Liver (tissue), 9 donors: ENCODE data around the gene IGFL4. TPM values are rescaled to one million over a fixed set of nuclear protein-coding genes. Genes with fewer than 3 reads are reported as not detected.

ENCODE experiments used
- DNase-seq: peaks from one replicate; pipeline ENCODE4 v3.0.0-alpha.2; 2017; ENCODE audit warnings: low spot score
- H3K27ac ChIP-seq, 2 donors: one replicate each; pipeline ENCODE4 v1.7.0; 2013; ENCODE audit warnings: inconsistent platforms in 2 of 2, low read length in 2 of 2, control low read depth in 1 of 2, low read depth in 1 of 2, mild to moderate bottlenecking in 1 of 2
- H3K27me3 ChIP-seq, 4 donors: one replicate each; pipeline versions ENCODE4 v1.6.1 to v1.7.0; 2013; ENCODE audit warnings: low read length in 3 of 4, inconsistent platforms in 1 of 4, mild to moderate bottlenecking in 1 of 4, moderate library complexity in 1 of 4; ENCODE audit not compliant: control insufficient read depth in 4 of 4, insufficient read depth in 4 of 4
- H3K36me3 ChIP-seq, 4 donors: one replicate each; pipeline versions ENCODE4 v1.6.1 to v1.7.0; 2013; ENCODE audit warnings: low read length in 3 of 4, mild to moderate bottlenecking in 3 of 4, low read depth in 1 of 4, moderate library complexity in 1 of 4; ENCODE audit not compliant: control insufficient read depth in 4 of 4, insufficient read depth in 3 of 4
- H3K4me1 ChIP-seq, 4 donors: one replicate each; pipeline versions ENCODE4 v1.6.1 to v1.7.0; 2013; ENCODE audit warnings: low read length in 3 of 4, mild to moderate bottlenecking in 3 of 4, moderate library complexity in 1 of 4; ENCODE audit not compliant: control insufficient read depth in 4 of 4, insufficient read depth in 4 of 4
- H3K4me3 ChIP-seq, 3 donors: one replicate each; pipeline versions ENCODE4 v1.6.1 to v1.7.0; 2013; ENCODE audit warnings: low read length in 3 of 3, control low read depth in 1 of 3, low read depth in 1 of 3, mild to moderate bottlenecking in 1 of 3
- H3K9ac ChIP-seq, 2 donors: one replicate each; pipeline ENCODE4 v1.7.0; 2013; ENCODE audit warnings: low read length in 2 of 2, mild to moderate bottlenecking in 2 of 2, moderate library complexity in 2 of 2, control low read depth in 1 of 2, low read depth in 1 of 2
- H3K9me3 ChIP-seq, 4 donors: one replicate each; pipeline versions ENCODE4 v1.6.1 to v1.7.0; 2013; ENCODE audit warnings: low read length in 3 of 4; ENCODE audit not compliant: control insufficient read depth in 4 of 4
- CTCF ChIP-seq: fragments of 150-350 bp; IDR thresholded peaks from 2 replicates; pipeline ENCODE4 v1.5.1; 2017; ENCODE audit warnings: improper control_type of control experiment, low read depth, low read length; ENCODE audit not compliant: missing input control
- EGR1 ChIP-seq, 2 donors: IDR thresholded peaks; 2 replicates each; pipeline ENCODE4 v1.6.1; 2016 to 2018; ENCODE audit warnings: antibody characterized with exemption in 2 of 2, low read depth in 2 of 2
- FOXA2 ChIP-seq: IDR thresholded peaks from 2 replicates; pipeline ENCODE4 v1.6.1; 2016; ENCODE audit warnings: antibody characterized with exemption
- GABPA ChIP-seq, 2 donors: IDR thresholded peaks in 1 of 2; conservative IDR thresholded peaks in 1 of 2; 2 replicates each; pipeline ENCODE4 v1.6.1; 2016; ENCODE audit warnings: antibody characterized with exemption in 2 of 2, mild to moderate bottlenecking in 1 of 2, moderate library complexity in 1 of 2
- HNF4G ChIP-seq: IDR thresholded peaks from 2 replicates; pipeline ENCODE4 v1.6.1; 2016; ENCODE audit warnings: antibody characterized with exemption
- JUND ChIP-seq, 2 donors: IDR thresholded peaks; 2 replicates each; pipeline ENCODE4 v1.6.1; 2016; ENCODE audit warnings: antibody characterized with exemption in 2 of 2
- NR2F2 ChIP-seq: IDR thresholded peaks from 2 replicates; pipeline ENCODE4 v1.6.1; 2016; ENCODE audit warnings: antibody characterized with exemption
- RAD21 ChIP-seq, 2 donors: IDR thresholded peaks; 2 replicates each; pipeline ENCODE4 v1.6.1; 2016; ENCODE audit warnings: antibody characterized with exemption in 2 of 2, mild to moderate bottlenecking in 2 of 2
- SP1 ChIP-seq: IDR thresholded peaks from 2 replicates; pipeline ENCODE4 v1.6.1; 2018; ENCODE audit warnings: antibody characterized with exemption, mild to moderate bottlenecking
- YY1 ChIP-seq: IDR thresholded peaks from 2 replicates; pipeline ENCODE4 v1.6.1; 2016; ENCODE audit warnings: antibody characterized with exemption, mild to moderate bottlenecking
- ZBTB33 ChIP-seq: IDR thresholded peaks from 2 replicates; pipeline ENCODE4 v1.6.1; 2016; ENCODE audit warnings: antibody characterized with exemption
- WGBS: extraction: QIAGEN DNeasy Blood & Tissue Kit; methylation state at CpG from one replicate; pipeline ENCODE4 v1.1.7; 2013; 5-methylcytosine and 5-hydroxymethylcytosine counted together
- polyA plus RNA-seq, 2 donors: library from polyadenylated mRNA; stranded (reverse) in 1 of 2; unstranded in 1 of 2; fragments of 200-250 nt in 1 of 2; fragments of >200 nt in 1 of 2; fragmentation: Nextera tagmentation in 1 of 2; extraction: Ambion mirVana in 1 of 2; gene quantifications; one replicate each; pipeline versions ENCODE4 v1.2.1 to v1.2.3, GENCODE V29; 2013 to 2015
- total RNA-seq, 2 donors: library from RNA; depleted of rRNA; stranded (reverse); fragments of >200 nt; gene quantifications; one replicate each; pipeline ENCODE4 v1.2.3, GENCODE V29; 2014
- TF ChIP-seq, protein P1 (sequence below): IDR thresholded peaks from 2 replicates; pipeline ENCODE4 v1.6.1; 2016; ENCODE audit warnings: antibody characterized with exemption, mild to moderate bottlenecking
- TF ChIP-seq, protein P2 (sequence below): IDR thresholded peaks from 2 replicates; pipeline ENCODE4 v1.6.1; 2016; ENCODE audit warnings: antibody characterized with exemption
- TF ChIP-seq, protein P3 (sequence below): IDR thresholded peaks from 2 replicates; pipeline ENCODE4 v1.6.1; 2016; ENCODE audit warnings: antibody characterized with exemption
- donor health status: healthy.
- donor health status: healthy.
- donor health status: healthy.
- donor health status: healthy.
- donor health status: healthy.

Gene IGFL4
- total and polyA plus RNA-seq, 4 donors, result not detected

GRCh38 chr19:46088101-46088500, 47.3 kb upstream of the IGFL4 start:
- no peaks in the 10 kb centered on the region for H3K4me1 ChIP-seq
- no peaks in the 10 kb centered on the region for H3K36me3 ChIP-seq
- no peak for DNase-seq
- TF ChIP-seq ZBTB33 (no peak), HNF4G (no peak), RAD21 (IDR thresholded peaks at IDR 0.05) (no peak), YY1 (no peak), NR2F2 (no peak), EGR1 (IDR thresholded peaks at IDR 0.05; ENCODE audit: low read depth in 2 of 2) (no peak), GABPA (IDR thresholded peaks at IDR 0.05 in 1 of 2, conservative IDR thresholded peaks at IDR 0.05 in 1 of 2) (no peak)
- no peaks in the 10 kb centered on the region for H3K27me3 ChIP-seq
- H3K4me3 ChIP-seq, result no peak overlapping the region
- no peak overlapping the region for H3K9ac ChIP-seq
- peaks cover 0 to 2% (median 0%) of the 10 kb centered on the region in 4 donors for H3K9me3 ChIP-seq
- WGBS, result 84% methylated on average over 2 of the region's 2 CpGs
- no peak overlapping the region for H3K27ac ChIP-seq

- H3K4me3 ChIP-seq, result no peak overlapping the region
- 27% methylated on average over 1 of the region's 1 CpG for WGBS
- H3K27me3 ChIP-seq, result no peaks in the 10 kb centered on the region
These were observed 45.1 kb upstream of the IGFL4 start for GRCh38 chr19:46085888-46086287.

More at GRCh38 chr19:46085888-46086287, 45.1 kb upstream of the IGFL4 start:
- no peak overlapping the region for H3K27ac ChIP-seq
- TF ChIP-seq EGR1 (IDR thresholded peaks at IDR 0.05; ENCODE audit: low read depth in 2 of 2) (no peak), RAD21 (IDR thresholded peaks at IDR 0.05) (no peak), SP1 (no peak), FOXA2 (no peak), CTCF (no peak), GABPA (IDR thresholded peaks at IDR 0.05 in 1 of 2, conservative IDR thresholded peaks at IDR 0.05 in 1 of 2) (no peak), JUND (IDR thresholded peaks at IDR 0.05) (no peak)
- TF ChIP-seq, protein P1, sequence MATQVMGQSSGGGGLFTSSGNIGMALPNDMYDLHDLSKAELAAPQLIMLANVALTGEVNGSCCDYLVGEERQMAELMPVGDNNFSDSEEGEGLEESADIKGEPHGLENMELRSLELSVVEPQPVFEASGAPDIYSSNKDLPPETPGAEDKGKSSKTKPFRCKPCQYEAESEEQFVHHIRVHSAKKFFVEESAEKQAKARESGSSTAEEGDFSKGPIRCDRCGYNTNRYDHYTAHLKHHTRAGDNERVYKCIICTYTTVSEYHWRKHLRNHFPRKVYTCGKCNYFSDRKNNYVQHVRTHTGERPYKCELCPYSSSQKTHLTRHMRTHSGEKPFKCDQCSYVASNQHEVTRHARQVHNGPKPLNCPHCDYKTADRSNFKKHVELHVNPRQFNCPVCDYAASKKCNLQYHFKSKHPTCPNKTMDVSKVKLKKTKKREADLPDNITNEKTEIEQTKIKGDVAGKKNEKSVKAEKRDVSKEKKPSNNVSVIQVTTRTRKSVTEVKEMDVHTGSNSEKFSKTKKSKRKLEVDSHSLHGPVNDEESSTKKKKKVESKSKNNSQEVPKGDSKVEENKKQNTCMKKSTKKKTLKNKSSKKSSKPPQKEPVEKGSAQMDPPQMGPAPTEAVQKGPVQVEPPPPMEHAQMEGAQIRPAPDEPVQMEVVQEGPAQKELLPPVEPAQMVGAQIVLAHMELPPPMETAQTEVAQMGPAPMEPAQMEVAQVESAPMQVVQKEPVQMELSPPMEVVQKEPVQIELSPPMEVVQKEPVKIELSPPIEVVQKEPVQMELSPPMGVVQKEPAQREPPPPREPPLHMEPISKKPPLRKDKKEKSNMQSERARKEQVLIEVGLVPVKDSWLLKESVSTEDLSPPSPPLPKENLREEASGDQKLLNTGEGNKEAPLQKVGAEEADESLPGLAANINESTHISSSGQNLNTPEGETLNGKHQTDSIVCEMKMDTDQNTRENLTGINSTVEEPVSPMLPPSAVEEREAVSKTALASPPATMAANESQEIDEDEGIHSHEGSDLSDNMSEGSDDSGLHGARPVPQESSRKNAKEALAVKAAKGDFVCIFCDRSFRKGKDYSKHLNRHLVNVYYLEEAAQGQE, result no peak
- TF ChIP-seq, protein P2, sequence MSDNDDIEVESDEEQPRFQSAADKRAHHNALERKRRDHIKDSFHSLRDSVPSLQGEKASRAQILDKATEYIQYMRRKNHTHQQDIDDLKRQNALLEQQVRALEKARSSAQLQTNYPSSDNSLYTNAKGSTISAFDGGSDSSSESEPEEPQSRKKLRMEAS, result no peak
- TF ChIP-seq, protein P3, sequence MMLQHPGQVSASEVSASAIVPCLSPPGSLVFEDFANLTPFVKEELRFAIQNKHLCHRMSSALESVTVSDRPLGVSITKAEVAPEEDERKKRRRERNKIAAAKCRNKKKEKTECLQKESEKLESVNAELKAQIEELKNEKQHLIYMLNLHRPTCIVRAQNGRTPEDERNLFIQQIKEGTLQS, result no peak
- H3K9ac ChIP-seq, result no peak overlapping the region
- no peaks in the 10 kb centered on the region for H3K36me3 ChIP-seq
- DNase-seq, result no peak
- H3K9me3 ChIP-seq, result peaks cover 0 to 2% (median 0%) of the 10 kb centered on the region in 4 donors
- peaks cover 0 to 3% (median 0%) of the 10 kb centered on the region in 4 donors for H3K4me1 ChIP-seq
